ENCODE data around the gene TAC4.
A peak's percentile ranks its signal among the peaks of the same experiment; 100 is the strongest.

The TAC4 gene

GRCh38 chr17:49886036-49886435 is 38.2 kb upstream of the TAC4 start:
- TF ChIP-seq, protein P1, sequence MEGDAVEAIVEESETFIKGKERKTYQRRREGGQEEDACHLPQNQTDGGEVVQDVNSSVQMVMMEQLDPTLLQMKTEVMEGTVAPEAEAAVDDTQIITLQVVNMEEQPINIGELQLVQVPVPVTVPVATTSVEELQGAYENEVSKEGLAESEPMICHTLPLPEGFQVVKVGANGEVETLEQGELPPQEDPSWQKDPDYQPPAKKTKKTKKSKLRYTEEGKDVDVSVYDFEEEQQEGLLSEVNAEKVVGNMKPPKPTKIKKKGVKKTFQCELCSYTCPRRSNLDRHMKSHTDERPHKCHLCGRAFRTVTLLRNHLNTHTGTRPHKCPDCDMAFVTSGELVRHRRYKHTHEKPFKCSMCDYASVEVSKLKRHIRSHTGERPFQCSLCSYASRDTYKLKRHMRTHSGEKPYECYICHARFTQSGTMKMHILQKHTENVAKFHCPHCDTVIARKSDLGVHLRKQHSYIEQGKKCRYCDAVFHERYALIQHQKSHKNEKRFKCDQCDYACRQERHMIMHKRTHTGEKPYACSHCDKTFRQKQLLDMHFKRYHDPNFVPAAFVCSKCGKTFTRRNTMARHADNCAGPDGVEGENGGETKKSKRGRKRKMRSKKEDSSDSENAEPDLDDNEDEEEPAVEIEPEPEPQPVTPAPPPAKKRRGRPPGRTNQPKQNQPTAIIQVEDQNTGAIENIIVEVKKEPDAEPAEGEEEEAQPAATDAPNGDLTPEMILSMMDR (IDR thresholded peaks at IDR 0.05; ENCODE audit: low read depth, low read length, missing control alignments) = no peak
- in situ Hi-C loops (cut with HindIII; ENCODE audit: low sequenced_read_pairs) = no loop called here
- DNase-seq (ENCODE audit: low read depth) = no peak
- no peak overlapping the region for H3K4me3 ChIP-seq (ENCODE audit: low read depth, low read length)

GRCh38 chr17:49882434-49882833 is 34.6 kb upstream of the TAC4 start:
- TF ChIP-seq, protein P1 (IDR thresholded peaks at IDR 0.05; ENCODE audit: low read depth, low read length, missing control alignments) = no peak
- H3K4me3 ChIP-seq (ENCODE audit: low read depth, low read length) = no peak overlapping the region
- in situ Hi-C loops (cut with HindIII; ENCODE audit: low sequenced_read_pairs) = no loop called here
- DNase-seq (ENCODE audit: low read depth) = no peak

DNA sequence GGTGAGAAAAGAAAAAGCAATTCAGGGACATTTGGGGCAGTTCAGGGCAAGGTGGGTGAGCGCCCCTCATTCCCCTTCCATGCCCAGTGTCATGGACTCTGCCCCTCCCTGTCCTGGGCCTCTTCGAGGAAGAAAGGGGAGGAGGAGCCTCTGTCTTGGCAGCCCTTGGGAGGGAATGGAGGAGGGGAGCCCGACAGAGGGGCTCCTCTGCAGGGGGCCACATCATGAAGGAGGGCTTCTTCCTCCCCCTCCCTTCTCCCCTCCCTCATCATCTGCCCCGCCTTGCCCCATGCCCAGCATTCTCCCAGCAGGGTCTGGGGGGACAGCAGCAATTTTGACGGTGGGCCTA is 33.2 kb upstream of the TAC4 start:
- TF ChIP-seq, protein P1 (IDR thresholded peaks at IDR 0.05; ENCODE audit: low read depth, low read length, missing control alignments) = no peak
- no peak for DNase-seq (ENCODE audit: low read depth)
- H3K4me3 ChIP-seq (ENCODE audit: low read depth, low read length) = no peak overlapping the region
- in situ Hi-C loops (cut with HindIII; ENCODE audit: low sequenced_read_pairs) = no loop called here

DNA sequence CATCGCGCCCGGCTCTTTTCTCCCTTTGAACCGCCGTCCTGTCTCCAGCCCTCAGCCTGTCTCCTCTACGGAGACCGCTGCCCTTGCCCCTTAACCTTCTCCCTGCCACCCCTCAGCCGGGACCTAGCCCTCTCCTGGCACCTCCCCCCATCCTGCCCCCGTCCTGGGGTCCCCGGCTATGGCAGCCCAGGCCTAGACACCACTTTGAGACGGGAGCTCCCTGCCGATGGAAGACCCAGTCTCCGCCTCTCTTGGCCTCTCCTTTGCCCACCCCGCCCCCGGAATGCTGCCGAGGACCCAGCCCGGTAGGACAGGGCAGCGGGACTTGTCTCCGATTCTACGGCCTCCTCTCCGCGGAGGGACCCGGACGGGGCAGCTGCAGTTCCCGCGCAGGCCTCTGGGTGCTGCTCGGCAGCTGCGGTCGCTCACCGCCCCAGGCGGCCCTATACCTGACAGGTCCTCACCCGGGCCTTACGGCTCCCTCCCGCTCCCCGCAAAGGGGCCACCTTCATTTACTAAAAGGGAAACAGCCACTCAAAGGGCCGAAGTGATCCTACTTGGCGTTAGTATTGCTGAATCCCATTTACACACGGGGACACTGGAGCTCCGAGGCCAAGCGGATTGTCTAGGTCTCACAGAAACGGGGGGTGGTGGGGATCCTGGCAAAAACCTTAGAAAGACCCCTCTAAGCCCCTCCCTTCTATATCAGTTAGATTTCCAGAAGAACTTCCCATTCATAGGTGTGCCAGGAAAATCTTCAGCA is 32.6 kb upstream of the TAC4 start:
- in situ Hi-C loops (cut with HindIII; ENCODE audit: low sequenced_read_pairs) = no loop called here
- TF ChIP-seq, protein P1 (IDR thresholded peaks at IDR 0.05; ENCODE audit: low read depth, low read length, missing control alignments) = peak; percentile 97

GRCh38 chr17:49878931-49879904 is 31.3 kb upstream of the TAC4 start:
- no peak for DNase-seq (ENCODE audit: low read depth)
- no peak overlapping the region for H3K4me3 ChIP-seq (ENCODE audit: low read depth, low read length)
- TF ChIP-seq, protein P1 (IDR thresholded peaks at IDR 0.05; ENCODE audit: low read depth, low read length, missing control alignments) = no peak
- in situ Hi-C loops (cut with HindIII; ENCODE audit: low sequenced_read_pairs) = no loop called here

More for the DNA sequence above, 32.6 kb upstream of the TAC4 start:
- no peak overlapping the region for H3K4me3 ChIP-seq (ENCODE audit: low read depth, low read length)
- peak; percentile 5 for DNase-seq (ENCODE audit: low read depth)

GRCh38 chr17:49875685-49876084 is 27.8 kb upstream of the TAC4 start:
- no peak for DNase-seq (ENCODE audit: low read depth)
- H3K4me3 ChIP-seq (ENCODE audit: low read depth, low read length) = no peak overlapping the region
- in situ Hi-C loops (cut with HindIII; ENCODE audit: low sequenced_read_pairs) = no loop called here
- TF ChIP-seq, protein P1 (IDR thresholded peaks at IDR 0.05; ENCODE audit: low read depth, low read length, missing control alignments) = no peak

All from astrocyte of the cerebellum (primary cell).